H9 (cell line): ENCODE results near the gene FAU. TPM values are rescaled to one million over a fixed set of nuclear protein-coding genes. Genes with fewer than 3 reads are reported as not detected.

Experiments used
- DNase-seq: peaks from one replicate; pipeline ENCODE4 v3.0.0-alpha.2; 2017
- H2AFZ ChIP-seq: one replicate; pipeline ENCODE4 v1.6.1; 2013; ENCODE audit warnings: mild to moderate bottlenecking, low read length, control low read depth, moderate library complexity
- H2AK5ac ChIP-seq: 2 replicates; pipeline ENCODE4 v1.6.1; 2013; ENCODE audit warnings: low read length, control low read depth, mixed read lengths; ENCODE audit not compliant: insufficient read length
- H2BK120ac ChIP-seq: one replicate; pipeline ENCODE4 v1.6.1; 2013; ENCODE audit warnings: low read depth, mild to moderate bottlenecking, low read length, control low read depth, inconsistent platforms; ENCODE audit not compliant: poor library complexity, severe bottlenecking
- H2BK12ac ChIP-seq: 2 replicates; pipeline ENCODE4 v1.6.1; 2013; ENCODE audit warnings: low read length, control low read depth, mixed read lengths, low read depth; ENCODE audit not compliant: insufficient read length
- H2BK15ac ChIP-seq: 2 replicates; pipeline ENCODE4 v1.6.1; 2013; ENCODE audit warnings: low read depth, low read length, control low read depth
- H2BK20ac ChIP-seq: one replicate; pipeline ENCODE4 v1.6.1; 2013; ENCODE audit warnings: low read depth, mild to moderate bottlenecking, low read length, control low read depth, inconsistent platforms; ENCODE audit not compliant: poor library complexity, severe bottlenecking
- H2BK5ac ChIP-seq: 2 replicates; pipeline ENCODE4 v1.6.1; 2013; ENCODE audit warnings: low read length, control low read depth, mixed read lengths; ENCODE audit not compliant: insufficient read length
- H3K14ac ChIP-seq: 2 replicates; pipeline ENCODE4 v1.6.1; 2013; ENCODE audit warnings: low read length, control low read depth; ENCODE audit not compliant: insufficient read depth
- H3K18ac ChIP-seq: 2 replicates; pipeline ENCODE4 v1.6.1; 2013; ENCODE audit warnings: low read depth, mild to moderate bottlenecking, mixed read lengths, low read length, control low read depth; ENCODE audit not compliant: insufficient read length
- H3K23ac ChIP-seq: 2 replicates; pipeline ENCODE4 v1.6.1; 2013; ENCODE audit warnings: low read length, control low read depth, mixed read lengths, low read depth; ENCODE audit not compliant: insufficient read length
- H3K23me2 ChIP-seq: 2 replicates; pipeline ENCODE4 v1.6.1; 2013; ENCODE audit warnings: low read depth, mild to moderate bottlenecking, mixed read lengths, low read length, control low read depth; ENCODE audit not compliant: insufficient read length, poor library complexity, severe bottlenecking
- H3K27ac ChIP-seq: 2 replicates; pipeline ENCODE4 v1.5.1; 2013; ENCODE audit warnings: low read length, control low read depth, mixed read lengths, low read depth; ENCODE audit not compliant: insufficient read length
- H3K27me3 ChIP-seq: 2 replicates; pipeline ENCODE4 v1.6.1; 2013; ENCODE audit warnings: low read length, control low read depth, inconsistent platforms; ENCODE audit not compliant: insufficient read depth
- H3K4ac ChIP-seq: 2 replicates; pipeline ENCODE4 v1.6.1; 2013; ENCODE audit warnings: low read depth, mild to moderate bottlenecking, control low read depth, inconsistent platforms, low read length, moderate library complexity
- H3K4me1 ChIP-seq: 2 replicates; pipeline ENCODE4 v1.6.1; 2013; ENCODE audit warnings: low read length, control low read depth, inconsistent platforms; ENCODE audit not compliant: insufficient read depth
- H3K4me2 ChIP-seq: 2 replicates; pipeline ENCODE4 v1.6.1; 2013; ENCODE audit warnings: low read length, control low read depth, mixed read lengths; ENCODE audit not compliant: insufficient read length, insufficient read depth
- H3K56ac ChIP-seq: 2 replicates; pipeline ENCODE4 v1.6.1; 2013; ENCODE audit warnings: low read depth, mild to moderate bottlenecking, mixed read lengths, low read length, control low read depth; ENCODE audit not compliant: insufficient read length
- H3K79me1 ChIP-seq: 2 replicates; pipeline ENCODE4 v1.6.1; 2013; ENCODE audit warnings: low read depth, mild to moderate bottlenecking, moderate library complexity, low read length, control low read depth, inconsistent platforms; ENCODE audit not compliant: insufficient read depth, poor library complexity, severe bottlenecking
- H3K79me2 ChIP-seq: 2 replicates; pipeline ENCODE4 v1.6.1; 2013; ENCODE audit warnings: low read length, control low read depth, inconsistent platforms; ENCODE audit not compliant: insufficient read depth
- H3K9ac ChIP-seq: 2 replicates; pipeline ENCODE4 v1.6.1; 2013; ENCODE audit warnings: low read length, control low read depth, mixed read lengths; ENCODE audit not compliant: insufficient read length; ENCODE audit errors: extremely low read depth
- H3K9me3 ChIP-seq: one replicate; pipeline ENCODE4 v1.6.1; 2013; ENCODE audit warnings: low read depth, low read length, inconsistent platforms; ENCODE audit not compliant: control insufficient read depth
- H3T11ph ChIP-seq: one replicate; pipeline ENCODE4 v1.6.1; 2013; ENCODE audit warnings: mild to moderate bottlenecking, low read length, control low read depth, inconsistent platforms
- H4K20me1 ChIP-seq: one replicate; pipeline ENCODE4 v1.6.1; 2013; ENCODE audit not compliant: control insufficient read depth, insufficient read length, insufficient read depth
- H4K5ac ChIP-seq: 2 replicates; pipeline ENCODE4 v1.6.1; 2013; ENCODE audit warnings: low read depth, mild to moderate bottlenecking, mixed read lengths, low read length, control low read depth; ENCODE audit not compliant: insufficient read length
- H4K8ac ChIP-seq: replicated peaks from 2 replicates; pipeline ENCODE4 v1.6.1; 2013; ENCODE audit warnings: low read length, control low read depth, mixed read lengths, low read depth; ENCODE audit not compliant: insufficient read length
- H4K91ac ChIP-seq: 2 replicates; pipeline ENCODE4 v1.6.1; 2013; ENCODE audit warnings: low read depth, mild to moderate bottlenecking, moderate library complexity, mixed read lengths, low read length, control low read depth; ENCODE audit not compliant: insufficient read length
- H3K27ac Mint-ChIP-seq, 3 experiments: 2 replicates in 2 of 3; 3 replicates in 1 of 3; pipeline ENCODE4 v1.8.0; 2020 to 2021; ENCODE audit warnings: mixed read lengths in 3 of 3, mild to moderate bottlenecking in 1 of 3, moderate library complexity in 1 of 3
- H3K27me3 Mint-ChIP-seq: 2 replicates; pipeline ENCODE4 v1.8.0; 2021; ENCODE audit warnings: low read depth, mild to moderate bottlenecking, moderate library complexity, mixed read lengths
- H3K36me3 Mint-ChIP-seq, 3 experiments: 2 replicates in 2 of 3; 3 replicates in 1 of 3; pipeline ENCODE4 v1.8.0; 2020 to 2021; ENCODE audit warnings: low read depth in 3 of 3, mixed read lengths in 3 of 3; ENCODE audit not compliant: insufficient read depth in 1 of 3
- H3K4me1 Mint-ChIP-seq, 2 experiments: 2 replicates each; pipeline ENCODE4 v1.8.0; 2020; ENCODE audit warnings: mixed read lengths in 2 of 2
- H3K4me3 Mint-ChIP-seq, 2 experiments: 2 replicates in 1 of 2; 3 replicates in 1 of 2; pipeline ENCODE4 v1.8.0; 2020 to 2021; ENCODE audit warnings: mild to moderate bottlenecking in 2 of 2, mixed read lengths in 2 of 2, moderate library complexity in 1 of 2
- H3K9me3 Mint-ChIP-seq, 2 experiments: 2 replicates in 1 of 2; 3 replicates in 1 of 2; pipeline ENCODE4 v1.8.0; 2020; ENCODE audit warnings: mild to moderate bottlenecking in 2 of 2, mixed read lengths in 2 of 2, moderate library complexity in 1 of 2
- CTCF ChIP-seq: fragments of 200-600 bp; sonication (generic); conservative IDR thresholded peaks from 3 replicates; pipeline ENCODE4 v1.8.0; 2021; ENCODE audit warnings: antibody characterized with exemption, mild to moderate bottlenecking
- WGBS: extraction: QIAGEN DNeasy Blood & Tissue Kit; methylation state at CpG from one replicate; pipeline ENCODE4 v1.1.7; 2013; ENCODE audit warnings: missing lambda C conversion rate, low lambda C conversion rate, mixed read lengths; ENCODE audit not compliant: insufficient read length; ENCODE audit errors: extremely low coverage; 5-methylcytosine and 5-hydroxymethylcytosine counted together
- total RNA-seq: library from RNA; stranded (reverse); gene quantifications from 2 replicates; pipeline ENCODE4 v1.2.1, GENCODE V29; 2021

FAU gene
- total RNA-seq, 1 experiment from 2014 or later: 898 TPM

GRCh38 chr11:65163684-65164083 lies 41.8 kb upstream of the FAU start:
- peaks cover 6% of the 10 kb centered on the region for H3K27me3 Mint-ChIP-seq
- H3K36me3 Mint-ChIP-seq: no peaks in the 10 kb centered on the region
- no CpG with 5 or more reads among the region's 2 CpGs for WGBS
- Histone ChIP-seq H2BK20ac (no peak overlapping the region), H2BK15ac (no peak overlapping the region), H3K18ac (no peak overlapping the region), H3K23ac (no peak overlapping the region), H4K5ac (no peak overlapping the region), H4K8ac (no peak overlapping the region), H3K14ac (no peak overlapping the region), H3K4me1 (no peaks in the 10 kb centered on the region), H3T11ph (no peak overlapping the region), H3K23me2 (no peaks in the 10 kb centered on the region), H2AFZ (no peak overlapping the region), H3K27ac (no peak overlapping the region), H3K9ac (no peak overlapping the region), H3K4ac (no peak overlapping the region), H3K56ac (no peak overlapping the region), H2BK12ac (no peak overlapping the region), H3K9me3 (no peaks in the 10 kb centered on the region), H2BK120ac (no peak overlapping the region), H3K79me1 (no peaks in the 10 kb centered on the region), H3K4me2 (no peak overlapping the region), H2BK5ac (no peak overlapping the region), H3K79me2 (no peaks in the 10 kb centered on the region), H4K91ac (no peak overlapping the region), H2AK5ac (no peak overlapping the region), H4K20me1 (no peaks in the 10 kb centered on the region), H3K27me3 (no peaks in the 10 kb centered on the region)
- no peak for TF ChIP-seq CTCF
- DNase-seq: no peak
- H3K9me3 Mint-ChIP-seq: no peaks in the 10 kb centered on the region
- H3K27ac Mint-ChIP-seq: no peak overlapping the region
- H3K4me3 Mint-ChIP-seq: no peak overlapping the region
- peaks cover 0 to 7% of the 10 kb centered on the region in 2 experiments; a peak in 2 of 4 replicates for H3K4me1 Mint-ChIP-seq
